HG03196 (cell line): ENCODE measurements around the gene ITGAX.

Source experiments
- ATAC-seq: cut with Tn5 transposase; IDR thresholded peaks from one replicate; pipeline ENCODE4 v1.9.1; 2021; ENCODE audit not compliant: unreplicated experiment

Gene ITGAX

DNA sequence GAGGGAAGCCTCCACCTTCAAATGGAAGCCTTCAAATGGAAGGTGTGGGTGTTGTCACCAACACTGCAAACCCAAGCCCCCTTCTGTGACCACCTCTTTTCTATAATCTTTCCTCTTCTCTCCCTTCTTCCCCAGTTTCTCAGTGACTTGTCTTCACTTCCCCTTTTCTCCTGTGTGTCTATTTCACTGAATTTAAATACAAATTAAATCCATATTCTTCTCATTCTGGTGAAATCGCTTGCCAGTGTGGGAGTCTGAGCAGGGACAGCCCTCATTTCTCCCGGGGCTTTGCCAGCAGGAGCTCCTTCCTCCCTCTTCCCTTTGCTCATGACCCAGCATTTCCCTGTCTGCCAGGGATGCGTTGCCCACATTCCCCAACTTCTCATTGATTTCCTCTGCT lies 6.4 kb upstream of the ITGAX start:
- no peak for ATAC-seq

DNA sequence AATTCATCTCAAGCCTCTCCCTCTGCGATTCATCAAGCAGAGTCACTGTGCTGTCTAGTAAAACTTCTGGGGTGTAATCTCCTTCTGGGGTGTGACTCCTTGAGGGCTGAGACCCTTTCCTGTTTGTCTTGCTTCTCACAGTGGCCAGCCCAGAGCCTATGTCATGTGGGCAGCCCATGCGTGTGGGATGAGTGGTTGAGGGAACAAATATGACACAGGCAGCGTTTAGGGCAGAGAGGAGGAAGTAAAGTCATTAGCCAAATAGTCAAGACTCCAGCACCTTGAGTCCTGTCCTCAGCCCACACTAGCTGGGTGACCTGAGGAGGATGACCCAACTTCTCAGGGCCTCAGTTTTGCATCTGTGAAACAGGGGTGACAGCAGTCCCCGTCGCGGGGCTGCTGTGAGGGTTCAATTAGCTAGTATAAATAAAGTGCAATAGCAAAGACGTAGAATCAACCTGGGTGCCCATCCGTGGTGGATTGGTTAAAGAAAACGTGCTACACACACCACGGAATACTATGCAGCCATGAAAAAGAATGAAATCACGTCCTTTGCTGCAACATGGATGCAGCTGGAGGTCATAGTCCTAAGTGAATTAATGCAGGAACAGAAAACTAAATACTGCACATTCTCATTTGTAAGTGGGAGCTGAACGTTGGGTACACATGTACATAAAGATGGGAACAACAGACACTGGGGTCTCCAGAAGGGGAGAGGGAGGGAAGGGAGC lies 4.5 kb upstream of the ITGAX start:
- ATAC-seq = no peak

DNA sequence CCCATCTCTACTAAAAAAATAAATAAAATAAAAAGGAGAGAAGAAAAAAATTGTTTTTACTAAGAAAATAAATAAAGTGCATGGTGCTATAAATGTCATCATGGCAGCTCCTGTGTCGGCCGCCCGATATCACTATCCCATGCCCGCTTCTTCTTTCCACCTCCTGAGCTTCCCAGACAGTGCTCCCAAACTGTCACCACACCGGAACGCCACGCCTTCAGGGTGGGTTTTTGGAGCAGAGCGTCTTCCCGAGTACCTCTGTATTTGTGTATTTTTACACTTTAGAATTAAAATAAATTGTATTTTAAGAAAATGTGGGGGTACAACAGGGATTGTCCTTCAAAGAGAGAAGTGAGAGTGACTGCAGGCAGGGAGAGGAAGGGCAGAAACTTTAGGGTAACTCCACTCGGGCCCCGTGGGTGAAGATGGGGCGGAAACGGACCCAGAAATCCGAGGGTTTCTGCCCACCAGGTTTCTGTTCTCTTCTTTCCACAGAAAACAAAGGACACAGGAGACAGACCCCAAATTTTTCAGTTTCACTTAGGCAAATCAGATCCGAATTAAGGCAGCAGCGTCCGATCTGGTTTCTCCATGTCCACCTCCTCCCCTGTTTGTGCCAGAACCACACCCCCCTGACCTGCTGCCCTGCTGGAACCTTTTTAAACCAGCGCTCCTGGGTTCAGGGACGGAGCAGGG lies 3.6 kb upstream of the ITGAX start:
- no peak for ATAC-seq

DNA sequence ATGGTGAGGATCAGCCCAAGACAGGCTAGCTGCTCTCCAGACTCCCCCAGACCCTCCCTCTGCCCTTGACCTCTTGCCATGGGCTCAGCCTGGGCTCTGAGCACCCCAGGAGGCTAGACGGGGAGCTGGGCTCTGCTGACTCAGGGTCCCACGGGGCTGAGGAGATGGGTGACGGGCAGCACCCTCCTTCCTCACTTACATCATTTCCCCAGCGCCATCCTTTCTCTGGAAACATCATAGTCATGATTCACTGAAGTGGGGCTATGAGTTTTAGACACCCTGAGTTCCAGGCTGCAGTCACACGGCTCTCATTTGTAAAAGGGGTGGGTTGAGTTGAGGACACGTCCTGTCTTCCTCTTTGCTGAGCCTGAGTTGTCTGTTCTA lies 3.0 kb upstream of the ITGAX start:
- ATAC-seq = no peak

DNA sequence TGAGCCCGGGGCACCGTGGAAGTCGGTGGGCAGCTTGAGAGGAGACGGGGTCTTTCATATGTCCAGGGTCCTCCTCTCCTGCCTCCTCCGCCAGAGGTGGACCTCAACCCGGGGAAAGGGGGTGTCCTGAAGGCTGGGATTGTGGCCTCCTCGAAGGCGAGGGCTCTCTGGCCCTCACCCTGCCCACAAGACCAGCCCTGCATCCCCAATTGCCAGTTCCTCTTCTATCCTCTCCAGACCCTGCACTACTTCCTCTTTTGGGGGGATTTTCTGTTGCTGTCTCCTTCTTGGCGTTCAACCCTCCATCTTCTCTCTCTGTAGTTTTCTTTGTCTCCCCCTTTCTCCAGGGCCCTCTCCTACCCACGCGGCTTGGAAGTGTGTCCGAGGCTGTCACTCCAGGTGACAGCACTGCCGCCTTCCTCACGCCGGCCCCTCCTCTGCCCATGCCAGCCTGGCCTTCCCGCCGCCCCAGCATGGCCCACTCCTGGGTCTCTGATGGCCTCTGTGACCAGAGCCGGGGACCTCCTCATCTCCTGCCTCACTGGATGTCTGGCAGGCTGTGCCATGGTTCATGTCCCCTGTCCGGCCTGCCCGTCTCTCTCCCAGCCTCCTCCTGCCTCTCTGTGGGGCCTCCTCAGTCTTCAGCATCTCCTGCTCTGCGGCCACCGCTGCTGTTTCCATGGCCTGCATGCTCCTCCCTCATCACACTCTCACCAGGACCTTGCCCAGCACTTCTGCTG lies 2.4 kb upstream of the ITGAX start:
- ATAC-seq = no peak

DNA sequence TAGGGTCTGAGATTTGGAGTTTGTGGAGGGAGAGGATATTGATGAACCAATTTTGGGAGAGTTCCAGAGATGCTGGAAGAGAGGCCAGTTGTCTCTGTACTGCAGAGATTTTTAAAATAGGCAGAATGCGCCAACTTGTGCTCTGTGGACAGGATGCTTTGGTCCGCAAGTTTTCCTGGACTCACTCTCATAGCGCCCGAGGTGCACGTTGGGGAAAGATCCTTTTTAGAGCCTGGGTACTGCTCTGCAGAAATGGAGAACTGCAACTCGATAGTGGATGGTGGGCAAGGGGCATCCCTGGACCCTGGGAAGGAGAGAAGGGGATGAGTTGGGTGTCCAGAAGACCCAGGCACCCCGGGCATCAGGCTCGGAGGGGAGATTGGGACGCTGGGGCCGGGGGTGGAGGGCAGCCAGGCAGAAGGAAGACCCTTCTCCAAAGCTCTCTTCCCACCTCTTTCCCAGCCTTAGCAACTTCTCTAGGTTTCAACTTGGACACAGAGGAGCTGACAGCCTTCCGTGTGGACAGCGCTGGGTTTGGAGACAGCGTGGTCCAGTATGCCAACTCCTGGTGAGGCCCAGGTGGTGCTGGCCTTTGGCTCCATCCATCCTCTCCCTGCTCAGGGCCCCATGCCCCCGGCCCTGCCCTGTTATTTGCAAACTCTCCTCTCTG lies 590 bp downstream of the ITGAX start:
- ATAC-seq = no peak

DNA sequence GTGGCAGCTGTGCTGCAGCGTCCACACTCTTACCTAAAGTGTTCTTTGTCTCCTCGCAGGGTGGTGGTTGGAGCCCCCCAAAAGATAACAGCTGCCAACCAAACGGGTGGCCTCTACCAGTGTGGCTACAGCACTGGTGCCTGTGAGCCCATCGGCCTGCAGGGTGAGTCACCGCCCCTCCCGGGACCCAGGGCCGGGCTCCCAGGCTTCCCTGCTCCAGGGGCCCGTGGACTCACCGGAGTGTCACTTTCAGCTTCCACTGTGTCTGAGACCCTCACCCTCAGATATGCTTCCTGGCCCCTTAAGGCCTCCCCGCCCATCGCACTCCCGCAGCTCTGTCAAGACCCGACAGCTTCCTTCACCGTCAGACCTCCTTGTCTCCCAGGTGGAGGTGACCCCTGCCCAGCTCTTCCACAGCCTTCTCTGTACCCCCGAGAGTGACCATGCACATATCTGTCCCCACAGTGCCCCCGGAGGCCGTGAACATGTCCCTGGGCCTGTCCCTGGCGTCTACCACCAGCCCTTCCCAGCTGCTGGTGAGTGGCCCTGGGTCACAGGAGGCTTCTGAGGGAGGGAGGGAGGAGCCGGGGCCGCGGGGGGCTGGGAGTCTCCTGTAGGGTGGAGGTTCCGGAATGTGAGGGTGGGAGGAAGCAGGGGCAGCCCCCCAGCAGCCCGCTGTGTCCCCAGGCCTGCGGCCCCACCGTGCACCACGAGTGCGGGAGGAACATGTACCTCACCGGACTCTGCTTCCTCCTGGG lies 1.8 kb downstream of the ITGAX start:
- no peak for ATAC-seq

DNA sequence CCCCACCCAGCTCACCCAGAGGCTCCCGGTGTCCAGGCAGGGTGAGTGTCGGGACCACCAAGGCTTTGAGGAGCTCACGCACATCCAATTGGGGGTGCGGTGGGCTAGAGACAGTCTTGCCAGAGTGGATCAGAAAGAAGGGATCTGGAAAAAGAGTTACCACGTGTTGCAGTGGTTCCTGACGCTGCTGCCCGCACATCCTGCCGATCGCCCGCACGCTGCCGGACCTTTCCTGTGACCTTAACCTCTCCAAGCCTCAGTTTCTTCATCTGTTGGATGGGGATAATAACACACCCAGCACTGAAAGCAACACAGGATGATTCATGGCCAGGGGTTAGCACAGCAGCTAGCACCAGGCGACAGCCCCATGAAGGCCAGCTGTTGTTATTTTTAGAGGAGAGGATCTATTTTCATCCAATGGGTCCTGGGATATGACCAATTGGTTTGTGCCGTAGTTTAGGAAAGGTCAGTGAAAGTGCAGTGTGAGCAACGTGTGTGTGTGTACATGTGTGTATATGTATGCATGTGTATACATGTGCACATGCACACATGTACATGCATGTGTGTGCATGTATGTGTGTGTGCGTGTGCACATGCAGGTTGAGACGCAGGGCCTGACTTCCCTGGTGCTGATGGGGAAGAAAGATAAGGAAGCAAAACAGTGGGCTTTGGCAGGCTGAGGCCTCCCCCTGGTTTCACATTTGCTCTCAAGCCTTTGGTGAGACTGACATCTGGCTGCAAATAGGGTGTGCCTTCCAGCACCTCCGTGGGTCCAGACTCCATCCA lies 2.5 kb downstream of the ITGAX start:
- no peak for ATAC-seq

DNA sequence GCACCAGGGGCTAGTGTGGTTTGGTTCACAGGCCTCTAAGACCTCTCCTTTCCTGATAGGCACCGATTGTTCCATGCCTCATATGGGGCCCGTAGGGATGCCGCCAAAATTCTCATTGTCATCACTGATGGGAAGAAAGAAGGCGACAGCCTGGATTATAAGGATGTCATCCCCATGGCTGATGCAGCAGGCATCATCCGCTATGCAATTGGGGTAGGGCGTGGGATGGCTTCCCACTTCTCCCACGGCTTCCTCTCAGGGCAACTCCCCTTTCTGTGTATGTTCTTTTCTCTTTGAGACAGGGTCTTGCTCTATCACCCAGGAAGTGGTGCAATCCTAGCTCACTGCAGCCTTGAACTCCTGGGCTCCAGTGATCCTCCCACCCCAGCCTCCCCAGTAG lies 5.3 kb downstream of the ITGAX start:
- ATAC-seq = no peak

DNA sequence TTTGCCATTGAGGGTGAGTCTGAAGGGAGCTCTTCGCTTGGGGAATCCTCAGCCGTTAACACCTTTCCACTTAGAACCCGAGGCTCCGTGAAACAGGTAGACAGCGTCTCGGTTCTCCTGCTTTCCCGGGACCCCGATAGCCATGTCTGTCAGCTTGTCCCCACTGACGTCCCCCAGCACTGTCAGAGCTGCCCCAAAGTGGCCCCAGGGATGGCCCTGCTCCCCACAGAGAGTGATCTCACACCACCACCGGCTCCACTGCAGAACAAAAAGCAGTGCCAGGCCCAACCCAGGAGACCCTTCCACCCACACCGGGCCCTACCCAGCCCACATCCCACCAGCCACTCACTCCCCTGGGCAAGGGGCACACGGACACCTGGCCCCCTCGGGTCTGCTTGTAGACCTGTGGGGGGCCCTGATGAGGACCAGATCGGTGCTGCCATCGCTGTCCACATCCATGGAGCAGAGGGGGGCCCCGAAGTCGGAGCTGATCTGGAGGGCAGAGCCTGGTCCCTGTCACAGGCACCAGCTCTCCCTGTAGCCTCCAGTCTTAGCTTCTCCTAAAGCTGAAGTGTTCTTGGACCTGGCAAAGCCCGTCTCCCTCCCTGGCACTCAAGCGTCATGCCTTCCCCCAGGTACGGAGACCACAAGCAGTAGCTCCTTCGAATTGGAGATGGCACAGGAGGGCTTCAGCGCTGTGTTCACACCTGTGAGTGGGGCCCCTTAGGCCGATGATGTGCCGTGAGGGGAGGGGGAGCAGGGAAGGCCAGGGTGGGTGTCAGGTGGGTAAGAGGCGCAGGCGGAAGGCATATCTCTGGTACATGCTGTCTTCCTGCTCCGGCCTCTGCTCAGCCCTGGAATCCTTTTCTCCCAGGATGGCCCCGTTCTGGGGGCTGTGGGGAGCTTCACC lies 6.5 kb downstream of the ITGAX start:
- ATAC-seq = no peak

DNA sequence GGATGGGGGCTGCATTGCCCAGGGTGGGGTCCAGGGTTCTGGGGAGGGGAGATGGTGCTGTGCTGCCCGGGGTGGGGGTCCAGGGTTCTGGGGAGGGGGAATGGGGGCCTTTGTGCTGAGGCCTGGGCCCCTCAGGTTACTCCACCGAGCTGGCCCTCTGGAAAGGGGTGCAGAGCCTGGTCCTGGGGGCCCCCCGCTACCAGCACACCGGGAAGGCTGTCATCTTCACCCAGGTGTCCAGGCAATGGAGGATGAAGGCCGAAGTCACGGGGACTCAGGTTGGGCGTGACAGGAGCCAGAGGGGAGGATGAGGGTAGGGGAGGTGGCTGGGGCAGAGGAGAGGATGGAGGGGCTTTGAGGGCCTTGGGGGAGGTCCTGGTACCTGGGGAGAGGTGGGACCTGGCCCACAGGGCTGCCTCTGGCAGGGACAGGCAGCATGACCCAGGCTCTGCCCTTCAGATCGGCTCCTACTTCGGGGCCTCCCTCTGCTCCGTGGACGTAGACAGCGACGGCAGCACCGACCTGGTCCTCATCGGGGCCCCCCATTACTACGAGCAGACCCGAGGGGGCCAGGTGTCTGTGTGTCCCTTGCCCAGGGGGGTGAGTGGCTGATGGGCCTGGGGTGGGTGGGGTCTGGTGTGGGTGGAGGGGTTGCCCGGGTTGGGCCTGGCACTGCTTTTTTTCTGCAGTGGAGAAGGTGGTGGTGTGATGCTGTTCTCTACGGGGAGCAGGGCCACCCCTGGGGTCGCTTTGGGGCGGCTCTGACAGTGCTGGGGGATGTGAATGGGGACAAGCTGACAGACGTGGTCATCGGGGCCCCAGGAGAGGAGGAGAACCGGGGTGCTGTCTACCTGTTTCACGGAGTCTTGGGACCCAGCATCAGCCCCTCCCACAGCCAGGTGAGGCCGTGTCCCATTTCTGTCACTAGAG lies 7.8 kb downstream of the ITGAX start:
- ATAC-seq = no peak

DNA sequence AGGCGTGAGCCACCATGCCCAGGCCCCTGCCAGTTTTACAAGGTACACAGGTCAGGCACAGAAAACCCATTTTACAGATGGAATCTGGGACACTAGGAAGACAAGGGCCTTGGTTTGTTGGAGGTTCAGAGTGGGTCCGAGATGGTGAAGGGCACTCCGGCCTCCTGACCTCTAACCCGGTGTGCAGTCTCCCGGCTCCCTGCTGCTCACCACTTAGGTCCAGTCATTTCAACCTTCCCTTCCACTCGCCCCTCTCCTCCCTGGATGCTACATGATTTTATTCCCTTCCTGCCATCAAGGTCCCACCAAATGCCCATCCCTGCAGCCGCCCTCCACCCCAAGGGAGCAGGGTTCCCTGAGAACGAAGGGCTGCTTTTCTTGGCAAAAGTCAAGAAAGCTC lies 8.7 kb downstream of the ITGAX start:
- no peak for ATAC-seq

DNA sequence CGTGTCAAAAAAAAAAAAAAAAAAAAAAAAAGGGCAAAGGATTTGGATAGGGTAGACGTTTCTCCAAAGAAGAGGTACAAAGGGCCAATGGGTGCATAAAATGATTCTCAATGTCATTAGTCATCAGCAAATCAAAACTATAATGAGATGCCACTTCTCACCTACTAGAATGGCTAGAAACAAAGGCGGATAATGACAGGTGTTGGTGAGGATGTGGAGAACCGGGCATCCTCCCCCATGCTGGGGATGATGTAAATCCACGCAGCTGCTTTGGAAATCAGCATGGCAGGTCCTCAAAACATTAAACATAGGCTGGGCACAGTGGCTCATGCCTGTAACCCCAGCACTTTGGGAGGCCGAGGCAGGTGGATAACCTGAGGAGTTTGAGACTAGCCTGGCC lies 9.4 kb downstream of the ITGAX start:
- no peak for ATAC-seq

DNA sequence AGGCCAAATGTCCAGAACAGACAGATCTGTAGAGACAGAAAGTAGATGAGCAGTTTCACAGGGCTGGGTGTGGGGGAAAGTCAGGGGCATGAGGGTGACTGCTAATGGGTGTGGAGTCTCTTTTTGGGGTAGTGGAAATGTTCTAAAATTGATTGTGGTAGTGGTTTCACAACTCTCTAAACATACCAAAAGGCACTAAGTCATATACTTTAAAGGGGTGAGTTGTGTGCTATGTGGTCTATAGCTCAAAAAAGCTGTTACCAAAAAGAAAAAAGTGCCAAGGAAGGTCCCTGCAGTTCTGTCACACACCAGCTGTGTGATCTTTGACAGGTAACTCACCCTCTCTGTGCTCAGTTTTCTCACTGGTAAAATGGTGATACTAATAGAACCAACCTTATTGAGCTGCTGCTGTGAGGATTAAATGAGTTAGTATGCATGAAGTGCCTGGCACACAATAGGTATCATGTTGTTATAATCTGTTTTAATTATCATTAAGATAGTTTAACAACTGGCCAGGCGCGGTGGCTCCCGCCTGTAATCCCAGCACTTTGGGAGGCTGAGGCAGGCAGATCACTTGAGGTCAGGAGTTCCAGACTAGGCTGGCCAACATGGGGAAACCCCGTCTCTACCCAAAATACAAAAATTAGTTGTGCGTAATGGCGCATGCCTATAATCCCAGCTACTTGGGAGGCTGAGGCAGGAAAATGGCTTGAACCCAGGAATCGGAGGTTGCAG lies 10.3 kb downstream of the ITGAX start:
- ATAC-seq = no peak

DNA sequence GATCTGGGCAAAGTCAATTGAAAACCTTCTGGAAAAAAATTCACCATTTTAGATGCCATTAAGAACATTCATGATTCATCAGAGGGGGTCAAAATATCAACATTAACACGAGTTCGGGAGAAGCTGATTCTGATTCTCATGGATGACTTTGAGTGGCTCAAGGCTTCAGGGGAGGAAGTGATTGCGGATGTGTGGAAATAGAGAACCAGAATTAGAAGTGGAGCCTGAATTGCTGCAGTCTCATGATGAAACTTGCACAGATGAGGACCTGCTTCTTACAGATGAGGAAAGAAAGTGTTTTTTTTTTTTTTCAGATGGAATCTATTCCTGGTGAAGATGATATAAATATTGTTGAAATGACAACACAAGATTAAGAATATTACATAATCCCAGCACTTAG lies 12.9 kb downstream of the ITGAX start:
- no peak for ATAC-seq

DNA sequence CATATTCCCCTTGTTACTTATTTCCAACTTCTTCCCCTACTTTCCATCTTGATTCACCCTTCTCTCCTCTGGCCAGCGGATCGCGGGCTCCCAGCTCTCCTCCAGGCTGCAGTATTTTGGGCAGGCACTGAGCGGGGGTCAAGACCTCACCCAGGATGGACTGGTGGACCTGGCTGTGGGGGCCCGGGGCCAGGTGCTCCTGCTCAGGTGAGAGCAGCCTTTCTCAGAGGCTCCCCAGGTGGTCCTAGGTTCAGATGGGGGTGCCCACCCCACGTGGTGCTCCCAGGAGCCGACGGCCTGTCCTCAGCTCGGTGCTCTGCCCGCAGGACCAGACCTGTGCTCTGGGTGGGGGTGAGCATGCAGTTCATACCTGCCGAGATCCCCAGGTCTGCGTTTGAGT lies 16.0 kb downstream of the ITGAX start:
- ATAC-seq = no peak
